Ovary (tissue), 3 donors: ENCODE results near the gene PTPN1.

Source experiments
- POLR2A ChIP-seq: fragments of 450-650 bp; IDR thresholded peaks from one replicate; pipeline ENCODE4 v1.6.1; 2017; ENCODE audit warnings: antibody characterized with exemption, mild to moderate bottlenecking, moderate library complexity
- TF ChIP-seq, protein P1 (sequence below), 3 donors: fragments of 450-650 bp in 2 of 3; fragments of 200-600 bp in 1 of 3; IDR thresholded peaks; one replicate each; pipeline versions ENCODE4 v1.5.1 to v1.8.0; 2016 to 2022; ENCODE audit warnings: antibody characterized with exemption in 3 of 3, mild to moderate bottlenecking in 1 of 3
- donor health status: DM: no; HTN: no; CAD: no.

DNA sequence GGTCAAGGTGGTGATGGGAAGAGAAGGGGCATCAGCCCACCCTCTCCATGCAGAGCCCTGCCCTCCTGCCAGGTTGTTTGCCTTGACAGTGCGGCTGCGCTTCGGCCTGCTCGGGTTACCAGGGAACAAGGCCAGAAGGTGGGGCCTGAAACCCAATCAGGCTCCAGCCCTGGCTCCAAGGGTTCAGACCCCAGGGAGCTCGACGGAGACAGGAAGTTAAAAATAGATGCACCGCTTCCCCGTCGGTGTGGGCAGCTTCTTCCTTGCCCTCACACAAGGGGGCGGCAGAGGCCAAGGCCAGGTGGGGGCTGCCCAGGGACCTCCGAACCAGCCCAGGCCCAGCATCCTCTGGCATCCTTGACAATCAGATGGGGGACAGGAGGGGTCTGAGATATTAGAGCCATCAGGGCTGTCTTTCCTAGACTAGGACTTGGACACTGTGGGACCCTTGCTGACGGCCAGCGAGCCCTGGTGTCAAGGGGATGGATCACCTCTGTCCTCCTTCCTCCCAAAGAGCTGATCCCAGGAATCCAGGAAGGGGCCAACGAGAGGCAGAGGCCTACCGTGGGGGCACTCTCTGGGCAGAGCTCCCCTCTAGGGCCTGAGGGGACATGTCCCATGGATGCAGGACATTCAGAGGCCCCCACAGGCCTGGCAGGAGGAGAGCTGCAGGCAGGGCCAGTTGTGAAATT is 115.9 kb downstream of the PTPN1 start:
- TF ChIP-seq, protein P1, sequence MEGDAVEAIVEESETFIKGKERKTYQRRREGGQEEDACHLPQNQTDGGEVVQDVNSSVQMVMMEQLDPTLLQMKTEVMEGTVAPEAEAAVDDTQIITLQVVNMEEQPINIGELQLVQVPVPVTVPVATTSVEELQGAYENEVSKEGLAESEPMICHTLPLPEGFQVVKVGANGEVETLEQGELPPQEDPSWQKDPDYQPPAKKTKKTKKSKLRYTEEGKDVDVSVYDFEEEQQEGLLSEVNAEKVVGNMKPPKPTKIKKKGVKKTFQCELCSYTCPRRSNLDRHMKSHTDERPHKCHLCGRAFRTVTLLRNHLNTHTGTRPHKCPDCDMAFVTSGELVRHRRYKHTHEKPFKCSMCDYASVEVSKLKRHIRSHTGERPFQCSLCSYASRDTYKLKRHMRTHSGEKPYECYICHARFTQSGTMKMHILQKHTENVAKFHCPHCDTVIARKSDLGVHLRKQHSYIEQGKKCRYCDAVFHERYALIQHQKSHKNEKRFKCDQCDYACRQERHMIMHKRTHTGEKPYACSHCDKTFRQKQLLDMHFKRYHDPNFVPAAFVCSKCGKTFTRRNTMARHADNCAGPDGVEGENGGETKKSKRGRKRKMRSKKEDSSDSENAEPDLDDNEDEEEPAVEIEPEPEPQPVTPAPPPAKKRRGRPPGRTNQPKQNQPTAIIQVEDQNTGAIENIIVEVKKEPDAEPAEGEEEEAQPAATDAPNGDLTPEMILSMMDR (IDR thresholded peaks at IDR 0.05) = peak; percentile 33 to 66 (median 66)
- no peak for TF ChIP-seq POLR2A
